ENCODE results near the gene PMEPA1.

Gene PMEPA1

GRCh38 chr20:57664924-57665588 lies 44.8 kb downstream of the PMEPA1 start:
- H3K27ac ChIP-seq (ENCODE audit: low read depth in 2 of 2, low read length in 2 of 2): no peak overlapping the region

GRCh38 chr20:57664476-57664875 lies 45.3 kb downstream of the PMEPA1 start:
- no peak overlapping the region for H3K9ac ChIP-seq (ENCODE audit: low read depth in 1 of 2, low read length in 2 of 2)
- peaks cover 0 to 8% of the 10 kb centered on the region in 2 donors for H3K4me1 ChIP-seq (ENCODE audit: control insufficient read depth in 2 of 2, insufficient read depth in 2 of 2, low read length in 2 of 2)
- H3K27me3 ChIP-seq (ENCODE audit: control insufficient read depth in 2 of 2, insufficient read depth in 2 of 2, low read length in 2 of 2): no peaks in the 10 kb centered on the region
- H3K9me3 ChIP-seq (ENCODE audit: control insufficient read depth in 2 of 2, low read length in 2 of 2): no peaks in the 10 kb centered on the region
- H3K27ac ChIP-seq (ENCODE audit: low read depth in 2 of 2, low read length in 2 of 2): no peak overlapping the region
- no peaks in the 10 kb centered on the region for H3K36me3 ChIP-seq (ENCODE audit: control insufficient read depth in 2 of 2, insufficient read depth in 2 of 2, low read length in 2 of 2)
- no peak overlapping the region for H3K4me3 ChIP-seq (ENCODE audit: low read length in 2 of 2)

More at GRCh38 chr20:57664924-57665588, 44.8 kb downstream of the PMEPA1 start:
- H3K4me3 ChIP-seq (ENCODE audit: low read length in 2 of 2): no peak overlapping the region
- H3K4me1 ChIP-seq (ENCODE audit: control insufficient read depth in 2 of 2, insufficient read depth in 2 of 2, low read length in 2 of 2): peaks cover 0 to 8% of the 10 kb centered on the region in 2 donors
- H3K9me3 ChIP-seq (ENCODE audit: control insufficient read depth in 2 of 2, low read length in 2 of 2): no peaks in the 10 kb centered on the region
- no peaks in the 10 kb centered on the region for H3K27me3 ChIP-seq (ENCODE audit: control insufficient read depth in 2 of 2, insufficient read depth in 2 of 2, low read length in 2 of 2)
- no peaks in the 10 kb centered on the region for H3K36me3 ChIP-seq (ENCODE audit: control insufficient read depth in 2 of 2, insufficient read depth in 2 of 2, low read length in 2 of 2)
- H3K9ac ChIP-seq (ENCODE audit: low read depth in 1 of 2, low read length in 2 of 2): no peak overlapping the region

GRCh38 chr20:57663681-57664451 lies 45.9 kb downstream of the PMEPA1 start:
- Histone ChIP-seq H3K36me3 (ENCODE audit: control insufficient read depth in 2 of 2, insufficient read depth in 2 of 2, low read length in 2 of 2) (peaks cover 0 to 3% of the 10 kb centered on the region in 2 donors), H3K9me3 (ENCODE audit: control insufficient read depth in 2 of 2, low read length in 2 of 2) (no peaks in the 10 kb centered on the region), H3K4me1 (ENCODE audit: control insufficient read depth in 2 of 2, insufficient read depth in 2 of 2, low read length in 2 of 2) (peaks cover 0 to 8% of the 10 kb centered on the region in 2 donors), H3K27ac (ENCODE audit: low read depth in 2 of 2, low read length in 2 of 2) (no peak overlapping the region), H3K27me3 (ENCODE audit: control insufficient read depth in 2 of 2, insufficient read depth in 2 of 2, low read length in 2 of 2) (no peaks in the 10 kb centered on the region), H3K9ac (ENCODE audit: low read depth in 1 of 2, low read length in 2 of 2) (no peak overlapping the region), H3K4me3 (ENCODE audit: low read length in 2 of 2) (no peak overlapping the region)

GRCh38 chr20:57663241-57663640 lies 46.6 kb downstream of the PMEPA1 start:
- H3K9ac ChIP-seq (ENCODE audit: low read depth in 1 of 2, low read length in 2 of 2): no peak overlapping the region
- peaks cover 0 to 4% of the 10 kb centered on the region in 2 donors for H3K36me3 ChIP-seq (ENCODE audit: control insufficient read depth in 2 of 2, insufficient read depth in 2 of 2, low read length in 2 of 2)
- no peaks in the 10 kb centered on the region for H3K27me3 ChIP-seq (ENCODE audit: control insufficient read depth in 2 of 2, insufficient read depth in 2 of 2, low read length in 2 of 2)
- no peak overlapping the region for H3K27ac ChIP-seq (ENCODE audit: low read depth in 2 of 2, low read length in 2 of 2)
- H3K4me3 ChIP-seq (ENCODE audit: low read length in 2 of 2): no peak overlapping the region
- no peaks in the 10 kb centered on the region for H3K9me3 ChIP-seq (ENCODE audit: control insufficient read depth in 2 of 2, low read length in 2 of 2)
- H3K4me1 ChIP-seq (ENCODE audit: control insufficient read depth in 2 of 2, insufficient read depth in 2 of 2, low read length in 2 of 2): peaks cover 0 to 5% of the 10 kb centered on the region in 2 donors

GRCh38 chr20:57662456-57663240 lies 47.2 kb downstream of the PMEPA1 start:
- Histone ChIP-seq H3K36me3 (ENCODE audit: control insufficient read depth in 2 of 2, insufficient read depth in 2 of 2, low read length in 2 of 2) (peaks cover 0 to 4% of the 10 kb centered on the region in 2 donors), H3K4me1 (ENCODE audit: control insufficient read depth in 2 of 2, insufficient read depth in 2 of 2, low read length in 2 of 2) (peaks cover 4 to 5% of the 10 kb centered on the region in 2 donors), H3K9ac (ENCODE audit: low read depth in 1 of 2, low read length in 2 of 2) (no peak overlapping the region), H3K27me3 (ENCODE audit: control insufficient read depth in 2 of 2, insufficient read depth in 2 of 2, low read length in 2 of 2) (no peaks in the 10 kb centered on the region), H3K9me3 (ENCODE audit: control insufficient read depth in 2 of 2, low read length in 2 of 2) (no peaks in the 10 kb centered on the region), H3K4me3 (ENCODE audit: low read length in 2 of 2) (no peak overlapping the region), H3K27ac (ENCODE audit: low read depth in 2 of 2, low read length in 2 of 2) (no peak overlapping the region)

GRCh38 chr20:57661746-57662455 lies 47.9 kb downstream of the PMEPA1 start:
- H3K27ac ChIP-seq (ENCODE audit: low read depth in 2 of 2, low read length in 2 of 2): no peak overlapping the region
- H3K4me3 ChIP-seq (ENCODE audit: low read length in 2 of 2): no peak overlapping the region
- peaks cover 4 to 5% of the 10 kb centered on the region in 2 donors for H3K4me1 ChIP-seq (ENCODE audit: control insufficient read depth in 2 of 2, insufficient read depth in 2 of 2, low read length in 2 of 2)
- H3K9me3 ChIP-seq (ENCODE audit: control insufficient read depth in 2 of 2, low read length in 2 of 2): no peaks in the 10 kb centered on the region
- peaks cover 0 to 4% of the 10 kb centered on the region in 2 donors for H3K36me3 ChIP-seq (ENCODE audit: control insufficient read depth in 2 of 2, insufficient read depth in 2 of 2, low read length in 2 of 2)
- no peaks in the 10 kb centered on the region for H3K27me3 ChIP-seq (ENCODE audit: control insufficient read depth in 2 of 2, insufficient read depth in 2 of 2, low read length in 2 of 2)
- H3K9ac ChIP-seq (ENCODE audit: low read depth in 1 of 2, low read length in 2 of 2): no peak overlapping the region

GRCh38 chr20:57660922-57661745 lies 48.7 kb downstream of the PMEPA1 start:
- no peak overlapping the region for H3K4me3 ChIP-seq (ENCODE audit: low read length in 2 of 2)
- no peaks in the 10 kb centered on the region for H3K27me3 ChIP-seq (ENCODE audit: control insufficient read depth in 2 of 2, insufficient read depth in 2 of 2, low read length in 2 of 2)
- no peak overlapping the region for H3K9ac ChIP-seq (ENCODE audit: low read depth in 1 of 2, low read length in 2 of 2)
- H3K27ac ChIP-seq (ENCODE audit: low read depth in 2 of 2, low read length in 2 of 2): no peak overlapping the region
- H3K36me3 ChIP-seq (ENCODE audit: control insufficient read depth in 2 of 2, insufficient read depth in 2 of 2, low read length in 2 of 2): peaks cover 0 to 4% of the 10 kb centered on the region in 2 donors
- H3K9me3 ChIP-seq (ENCODE audit: control insufficient read depth in 2 of 2, low read length in 2 of 2): no peaks in the 10 kb centered on the region
- H3K4me1 ChIP-seq (ENCODE audit: control insufficient read depth in 2 of 2, insufficient read depth in 2 of 2, low read length in 2 of 2): peaks cover 4 to 5% of the 10 kb centered on the region in 2 donors

- Histone ChIP-seq H3K4me1 (ENCODE audit: control insufficient read depth in 2 of 2, insufficient read depth in 2 of 2, low read length in 2 of 2) (peaks cover 4 to 5% of the 10 kb centered on the region in 2 donors), H3K36me3 (ENCODE audit: control insufficient read depth in 2 of 2, insufficient read depth in 2 of 2, low read length in 2 of 2) (peaks cover 0 to 4% of the 10 kb centered on the region in 2 donors), H3K27ac (ENCODE audit: low read depth in 2 of 2, low read length in 2 of 2) (no peak overlapping the region), H3K4me3 (ENCODE audit: low read length in 2 of 2) (no peak overlapping the region), H3K27me3 (ENCODE audit: control insufficient read depth in 2 of 2, insufficient read depth in 2 of 2, low read length in 2 of 2) (no peaks in the 10 kb centered on the region), H3K9ac (ENCODE audit: low read depth in 1 of 2, low read length in 2 of 2) (no peak overlapping the region), H3K9me3 (ENCODE audit: control insufficient read depth in 2 of 2, low read length in 2 of 2) (no peaks in the 10 kb centered on the region)
These were observed 49.5 kb downstream of the PMEPA1 start for GRCh38 chr20:57660181-57660921.

All from mucosa of rectum (tissue), 2 donors.